ENCODE data around the gene LTK.
"Not testable (repeated sequence)": the region's sequence is repeated elsewhere in the genome, so short reads cannot be mapped to it uniquely, and the experiment has no call there.

Gene LTK

DNA sequence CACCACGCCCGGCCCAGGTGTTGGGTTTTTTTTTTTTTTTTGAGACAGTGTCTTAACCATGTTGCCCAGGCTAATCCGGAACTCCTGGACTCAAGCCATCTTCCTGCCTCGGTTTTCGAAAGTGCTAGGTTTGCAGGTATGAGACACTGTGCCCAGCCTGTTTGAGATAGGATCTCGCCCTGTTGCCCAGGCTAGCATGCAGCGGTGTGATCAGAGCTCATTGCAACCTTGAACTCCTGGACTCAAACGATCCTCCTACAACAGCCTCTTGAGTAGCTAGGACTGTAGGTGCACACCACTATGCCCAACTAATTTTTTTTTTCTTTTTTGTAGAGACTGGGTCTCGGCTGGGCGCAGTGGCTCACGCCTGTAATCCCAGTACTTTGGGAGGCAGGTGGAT lies 40.2 kb downstream of the LTK start:
- no peak for DNase-seq

DNA sequence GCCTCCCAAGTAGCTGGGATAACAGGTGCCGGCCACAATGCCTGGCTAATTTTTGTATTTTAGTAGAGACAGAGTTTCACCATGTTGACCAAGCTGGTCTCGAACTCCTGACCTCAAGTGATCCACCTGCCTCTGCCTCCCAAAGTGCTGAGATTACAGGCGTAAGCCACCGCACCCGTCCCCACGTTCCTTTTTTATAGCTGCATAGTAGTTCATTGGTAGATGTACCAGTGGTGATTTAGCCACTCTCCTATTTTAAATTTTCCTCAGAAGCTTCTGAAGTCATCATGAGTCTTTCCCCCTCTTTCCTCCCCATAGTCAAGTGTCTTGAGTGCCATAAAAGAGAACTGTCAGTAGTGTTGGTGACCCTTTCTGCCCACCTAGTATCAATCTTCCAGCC lies 44.0 kb downstream of the LTK start:
- DNase-seq: not testable (repeated sequence)

DNA sequence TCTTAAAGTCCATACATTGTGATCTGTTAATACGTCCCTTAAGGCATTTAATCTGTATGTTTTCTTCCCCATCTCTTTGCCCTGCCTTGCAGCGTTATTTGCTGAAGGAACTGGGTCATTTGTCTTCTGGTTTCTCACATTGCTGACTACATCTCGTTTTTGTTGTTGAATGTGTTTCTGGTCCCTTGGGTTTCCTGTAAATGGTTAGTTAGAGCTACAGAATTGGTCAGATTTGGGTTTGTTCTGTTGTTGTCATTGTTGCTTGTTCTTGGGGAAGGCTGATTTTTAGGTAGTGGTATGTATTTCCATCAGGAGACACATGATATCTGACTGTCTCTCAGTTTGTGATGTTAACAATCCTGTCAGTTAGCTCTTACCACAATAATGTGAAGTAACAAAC lies 46.9 kb downstream of the LTK start:
- no peak for DNase-seq

GRCh38 chr15:41465822-41466421 lies 47.7 kb downstream of the LTK start:
- no peak for DNase-seq

DNA sequence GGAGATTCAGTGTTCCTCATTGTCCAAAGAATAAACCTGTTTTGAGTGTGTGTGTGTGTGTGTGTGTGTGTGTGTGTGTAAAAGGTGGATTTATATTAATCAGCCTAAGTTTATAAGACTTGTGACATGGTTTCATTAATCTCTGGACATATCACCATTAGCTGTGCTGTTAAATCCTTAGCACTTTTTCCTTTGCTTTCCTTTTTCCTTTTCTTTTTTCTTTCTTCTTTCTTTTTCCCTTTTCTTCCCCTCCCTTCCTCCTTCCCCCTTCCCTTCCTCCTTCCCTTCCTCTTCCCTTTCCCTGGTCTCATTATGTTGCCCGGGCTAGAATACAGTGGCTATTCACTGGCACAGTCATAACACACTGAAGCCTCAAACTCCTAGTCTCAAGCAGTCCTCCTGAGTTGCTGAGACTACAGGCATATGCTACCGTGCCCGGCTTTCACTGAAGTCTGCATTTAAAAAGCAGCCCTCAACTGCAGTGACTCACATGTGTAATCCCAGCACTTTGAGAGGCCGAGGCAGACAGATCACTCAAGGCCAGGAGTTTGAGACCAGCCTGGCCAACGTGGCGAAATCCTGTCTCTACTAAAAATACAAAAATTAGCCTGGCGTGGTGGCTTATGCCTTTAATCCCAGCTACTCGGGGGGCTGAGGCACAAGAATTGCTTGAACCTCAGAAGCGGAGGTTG lies 48.6 kb downstream of the LTK start:
- no peak for DNase-seq

DNA sequence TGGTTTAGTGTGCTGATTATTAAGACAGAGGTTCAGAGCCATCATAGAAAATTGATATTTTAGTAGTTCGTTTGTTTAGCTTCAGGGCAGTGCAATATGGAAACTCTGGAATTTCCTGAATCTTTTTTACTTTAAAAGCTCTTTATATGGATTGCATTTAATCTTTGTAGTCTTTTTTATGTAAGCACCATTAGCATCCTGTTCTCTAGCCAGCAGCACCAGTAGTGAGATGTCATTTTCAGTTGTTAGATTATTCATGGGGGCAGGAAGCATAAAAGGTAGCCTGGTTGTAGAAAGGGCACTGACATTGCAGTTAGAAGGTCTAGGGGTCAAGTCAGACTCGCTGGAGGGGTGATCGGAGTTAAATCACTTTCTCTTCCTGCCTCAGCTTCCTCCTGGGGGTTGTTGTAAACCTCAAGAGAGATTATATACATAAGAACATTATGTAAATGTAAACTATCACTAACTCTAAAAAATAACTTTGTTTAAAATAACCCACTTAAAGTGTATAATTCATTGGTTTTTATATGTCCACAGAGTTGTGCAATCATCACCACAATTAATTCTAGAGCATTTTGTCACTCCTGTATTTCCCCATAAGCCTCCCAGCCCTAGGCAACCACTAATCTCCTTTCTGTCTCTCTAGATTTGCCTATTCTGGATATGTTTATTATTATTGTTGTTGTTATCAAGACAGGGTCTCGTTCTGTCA lies 51.4 kb downstream of the LTK start:
- no peak for DNase-seq
